Measurements from ENCODE around the gene NCOA4.

GRCh38 chr10:46001187-46001756, 29.2 kb downstream of the NCOA4 start:
- TF ChIP-seq CTCF (IDR thresholded peaks at IDR 0.05) (no peak), POLR2A (IDR thresholded peaks at IDR 0.05) (no peak), EP300 (IDR thresholded peaks at IDR 0.05) (no peak)

All from ovary (tissue), 3 donors.